ENCODE data around the gene OSBPL9. TPM values are rescaled to one million over a fixed set of nuclear protein-coding genes. Genes with fewer than 3 reads are reported as not detected.

Gene OSBPL9
- total and polyA plus RNA-seq, 8 donors = 63.1 to 139 (median 114) TPM

DNA sequence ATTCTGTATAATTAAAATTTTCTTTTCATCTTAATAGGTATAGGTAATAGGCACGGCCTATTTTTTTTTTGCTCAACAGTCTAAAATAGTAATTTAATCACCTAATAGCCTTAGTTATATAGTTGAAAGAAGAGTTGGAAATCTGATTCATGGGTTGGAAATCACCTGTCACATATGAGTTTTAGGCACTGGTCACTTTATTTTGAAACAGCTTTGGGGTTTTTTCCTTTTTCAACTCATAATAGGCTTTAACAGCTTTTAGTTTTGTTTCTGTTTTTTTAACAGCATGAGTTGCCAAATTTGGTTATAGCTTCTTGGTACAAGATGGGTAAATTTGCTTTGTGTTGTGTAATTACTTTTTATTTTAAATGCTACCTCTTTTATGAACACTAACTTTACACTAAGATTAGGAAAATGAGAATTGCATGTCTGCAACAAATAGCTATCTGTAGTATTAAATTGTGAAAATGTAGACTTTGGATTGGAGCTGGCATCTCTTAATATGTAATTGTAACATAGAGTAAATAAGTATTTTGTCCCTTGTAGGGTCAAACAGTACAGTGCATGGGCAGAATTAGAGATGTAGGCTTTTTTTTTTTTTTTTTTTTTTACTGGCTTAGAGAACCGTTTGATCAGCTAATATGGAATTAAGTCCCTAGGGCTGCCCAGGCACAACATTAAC is 109.8 kb downstream of the OSBPL9 start:
- H3K4me1 ChIP-seq = peaks cover 0 to 25% of the 10 kb centered on the region in 2 donors
- ATAC-seq (no peak), DNase-seq (no peak)
- H3K4me3 ChIP-seq = no peak overlapping the region
- no peaks in the 10 kb centered on the region for H3K9me3 ChIP-seq
- H3K27ac ChIP-seq = no peak overlapping the region
- no peaks in the 10 kb centered on the region for H3K27me3 ChIP-seq
- no peaks in the 10 kb centered on the region for H3K36me3 ChIP-seq
- intact Hi-C loops (cut with DNase I) = no loop called here
- TF ChIP-seq, protein P1, sequence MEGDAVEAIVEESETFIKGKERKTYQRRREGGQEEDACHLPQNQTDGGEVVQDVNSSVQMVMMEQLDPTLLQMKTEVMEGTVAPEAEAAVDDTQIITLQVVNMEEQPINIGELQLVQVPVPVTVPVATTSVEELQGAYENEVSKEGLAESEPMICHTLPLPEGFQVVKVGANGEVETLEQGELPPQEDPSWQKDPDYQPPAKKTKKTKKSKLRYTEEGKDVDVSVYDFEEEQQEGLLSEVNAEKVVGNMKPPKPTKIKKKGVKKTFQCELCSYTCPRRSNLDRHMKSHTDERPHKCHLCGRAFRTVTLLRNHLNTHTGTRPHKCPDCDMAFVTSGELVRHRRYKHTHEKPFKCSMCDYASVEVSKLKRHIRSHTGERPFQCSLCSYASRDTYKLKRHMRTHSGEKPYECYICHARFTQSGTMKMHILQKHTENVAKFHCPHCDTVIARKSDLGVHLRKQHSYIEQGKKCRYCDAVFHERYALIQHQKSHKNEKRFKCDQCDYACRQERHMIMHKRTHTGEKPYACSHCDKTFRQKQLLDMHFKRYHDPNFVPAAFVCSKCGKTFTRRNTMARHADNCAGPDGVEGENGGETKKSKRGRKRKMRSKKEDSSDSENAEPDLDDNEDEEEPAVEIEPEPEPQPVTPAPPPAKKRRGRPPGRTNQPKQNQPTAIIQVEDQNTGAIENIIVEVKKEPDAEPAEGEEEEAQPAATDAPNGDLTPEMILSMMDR (IDR thresholded peaks at IDR 0.05) = no peak

DNA sequence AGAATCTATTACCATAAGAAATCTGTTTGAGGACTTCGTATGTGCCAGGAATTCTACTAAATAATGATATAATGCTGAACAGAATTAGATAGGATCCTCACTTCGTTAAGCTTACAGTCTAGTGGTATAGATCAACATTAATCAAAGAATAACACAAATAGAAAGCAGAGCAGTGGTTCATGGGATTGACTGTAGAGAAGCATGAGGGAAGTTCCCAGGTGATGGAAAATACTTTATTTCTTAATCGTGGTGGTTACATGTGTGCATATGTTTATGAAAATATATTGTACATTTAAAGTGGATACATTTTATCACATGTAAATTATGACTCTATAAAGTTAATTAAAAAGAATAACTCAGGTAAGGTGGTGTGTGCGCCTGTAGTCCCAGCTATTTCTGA is 110.5 kb downstream of the OSBPL9 start:
- ATAC-seq (no peak), DNase-seq (no peak)
- Histone ChIP-seq H3K27me3 (no peaks in the 10 kb centered on the region), H3K27ac (no peak overlapping the region), H3K9me3 (no peaks in the 10 kb centered on the region), H3K36me3 (no peaks in the 10 kb centered on the region), H3K4me3 (no peak overlapping the region), H3K4me1 (peaks cover 0 to 29% of the 10 kb centered on the region in 2 donors)
- intact Hi-C loops (cut with DNase I) = no loop called here
- TF ChIP-seq, protein P1 (IDR thresholded peaks at IDR 0.05) = no peak

DNA sequence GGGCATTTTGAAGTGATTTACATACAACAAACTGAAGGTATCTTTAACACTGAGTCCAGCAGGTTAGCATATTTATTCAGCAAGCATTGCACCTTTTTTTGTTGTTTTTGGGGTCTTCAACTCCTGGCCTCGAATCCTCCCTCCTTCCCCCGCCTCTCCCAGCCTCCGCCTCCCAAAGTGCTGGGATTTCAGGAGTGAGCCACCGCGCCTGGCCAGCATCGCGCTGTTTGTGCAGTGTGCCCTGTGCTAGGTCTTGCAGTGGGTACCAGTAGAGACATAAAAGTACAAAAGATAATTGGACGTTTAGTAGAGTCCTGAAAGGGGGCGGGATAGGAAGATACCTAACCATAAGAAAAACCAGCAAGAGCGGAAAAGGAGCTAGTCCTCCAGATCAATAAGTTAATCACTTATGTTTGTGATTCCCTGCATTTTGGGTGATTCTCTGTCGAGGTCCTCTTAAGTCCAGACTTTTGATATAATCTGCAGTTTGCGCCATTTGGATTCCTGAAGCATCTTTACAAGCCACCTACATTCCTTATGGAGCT is 111.8 kb downstream of the OSBPL9 start:
- Histone ChIP-seq H3K4me1 (peaks cover 0 to 33% of the 10 kb centered on the region in 2 donors), H3K27ac (no peak overlapping the region), H3K36me3 (no peaks in the 10 kb centered on the region), H3K27me3 (no peaks in the 10 kb centered on the region), H3K4me3 (peak overlapping the region; percentile 67 to 73), H3K9me3 (no peaks in the 10 kb centered on the region)
- ATAC-seq (no peak), DNase-seq (no peak)
- intact Hi-C loops (cut with DNase I) = no loop called here
- TF ChIP-seq, protein P1 (IDR thresholded peaks at IDR 0.05) = no peak

DNA sequence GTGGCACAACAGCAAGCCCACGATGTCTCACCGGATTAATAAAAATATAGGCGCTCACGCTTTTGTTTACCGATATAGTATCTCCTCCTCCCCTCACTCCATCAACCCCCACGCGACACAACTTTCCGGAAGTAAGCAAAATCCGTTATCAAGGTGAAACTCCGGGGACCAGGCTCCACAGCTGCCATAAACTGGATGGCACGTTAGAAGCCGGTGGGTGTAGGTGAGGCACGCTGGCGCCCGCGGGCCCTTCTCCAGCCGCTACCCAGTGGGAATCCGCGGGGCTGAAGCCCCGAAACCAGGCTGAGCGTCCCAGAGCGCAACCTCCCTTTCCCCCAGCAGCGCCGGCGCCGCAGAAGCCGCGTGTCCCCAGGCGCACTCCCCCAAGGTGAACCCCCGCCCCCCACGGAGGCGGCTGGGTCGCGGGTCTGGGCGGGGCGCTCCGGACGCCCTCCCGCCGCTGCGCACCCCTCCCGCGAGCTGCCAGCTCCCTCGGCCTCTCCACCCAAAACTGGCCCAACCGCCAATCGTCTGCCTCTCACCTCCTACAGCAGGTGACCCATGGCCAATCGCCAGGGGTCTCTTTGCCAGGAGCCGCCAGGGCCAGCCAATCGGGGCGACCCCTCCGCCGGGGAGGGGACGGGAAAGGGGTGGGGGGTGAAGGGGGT is 112.4 kb downstream of the OSBPL9 start:
- Histone ChIP-seq H3K27me3 (no peaks in the 10 kb centered on the region), H3K36me3 (no peaks in the 10 kb centered on the region), H3K4me3 (peak overlapping the region; percentile 67 to 73), H3K4me1 (peaks cover 0 to 33% of the 10 kb centered on the region in 2 donors), H3K27ac (peak overlapping the region; percentile 83 to 89), H3K9me3 (no peaks in the 10 kb centered on the region)
- DNase-seq (peak; percentile 65 to 96 (median 94)), ATAC-seq (peak; percentile 95)
- intact Hi-C loops (cut with DNase I) = no loop called here
- TF ChIP-seq, protein P1 (IDR thresholded peaks at IDR 0.05) = no peak

DNA sequence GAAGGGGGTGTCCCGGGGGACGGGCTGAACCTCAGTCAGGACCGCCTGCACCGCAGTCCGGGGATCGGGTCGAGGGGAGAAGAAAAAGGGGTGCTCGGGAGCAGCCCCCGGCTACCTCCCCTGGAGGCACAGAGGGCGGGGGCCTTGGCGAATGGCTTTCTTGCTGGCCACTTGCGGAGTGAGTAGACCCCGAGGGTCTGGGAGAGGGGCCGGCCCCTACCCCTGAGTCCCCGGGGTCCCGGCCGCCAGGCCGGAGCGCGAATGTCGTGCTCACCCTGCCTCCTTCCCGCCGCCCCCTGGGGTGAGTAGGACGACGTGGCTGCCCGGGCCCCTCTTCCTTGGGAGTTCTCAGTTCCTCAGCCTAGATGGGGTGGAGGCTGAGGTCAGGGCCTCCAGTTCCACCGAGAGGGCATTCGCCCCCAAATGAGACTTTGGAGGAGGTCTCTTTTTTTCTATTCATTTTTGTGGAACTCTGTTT is 113.0 kb downstream of the OSBPL9 start:
- peak in 2 of 4 donors; percentile 30 to 87 for DNase-seq
- intact Hi-C loops (cut with DNase I) = no loop called here
- TF ChIP-seq, protein P1 (IDR thresholded peaks at IDR 0.05) = no peak

More for the DNA sequence above, 113.0 kb downstream of the OSBPL9 start:
- Histone ChIP-seq H3K4me3 (peak overlapping the region; percentile 67 to 73), H3K27me3 (no peaks in the 10 kb centered on the region), H3K27ac (peak overlapping the region; percentile 83 to 89), H3K4me1 (peaks cover 6 to 33% of the 10 kb centered on the region in 2 donors), H3K36me3 (no peaks in the 10 kb centered on the region), H3K9me3 (no peaks in the 10 kb centered on the region)
- ATAC-seq = peak; percentile 48
